GM08714 (cell line): ENCODE measurements around the gene ASIC4.

Source experiments
- H3K4me3 ChIP-seq: fragments of 200-500 bp; sonication (Bioruptor generic); 2 replicates; pipeline ENCODE4 v1.5.1; 2014; ENCODE audit warnings: mild to moderate bottlenecking, low read length, inconsistent platforms
- ZNF274 ChIP-seq: IDR thresholded peaks from 2 replicates; pipeline ENCODE4 v1.6.1; 2012; ENCODE audit warnings: mild to moderate bottlenecking, low read depth, low read length

ASIC4 gene

DNA sequence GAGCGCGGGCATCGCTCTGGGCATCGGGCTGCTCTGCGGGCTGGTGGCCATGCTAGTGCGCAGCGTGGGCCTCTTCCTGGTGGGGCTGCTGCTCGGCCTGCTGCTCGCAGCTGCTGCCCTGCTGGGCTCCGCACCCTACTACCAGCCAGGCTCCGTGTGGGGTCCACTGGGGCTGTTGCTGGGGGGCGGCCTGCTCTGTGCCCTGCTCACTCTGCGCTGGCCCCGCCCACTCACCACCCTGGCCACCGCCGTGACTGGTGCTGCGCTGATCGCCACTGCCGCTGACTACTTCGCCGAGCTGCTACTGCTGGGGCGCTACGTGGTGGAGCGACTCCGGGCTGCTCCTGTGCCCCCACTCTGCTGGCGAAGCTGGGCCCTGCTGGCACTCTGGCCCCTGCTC, 33.3 kb downstream of the ASIC4 start:
- no peak for TF ChIP-seq ZNF274
- H3K4me3 ChIP-seq, result no peak overlapping the region

DNA sequence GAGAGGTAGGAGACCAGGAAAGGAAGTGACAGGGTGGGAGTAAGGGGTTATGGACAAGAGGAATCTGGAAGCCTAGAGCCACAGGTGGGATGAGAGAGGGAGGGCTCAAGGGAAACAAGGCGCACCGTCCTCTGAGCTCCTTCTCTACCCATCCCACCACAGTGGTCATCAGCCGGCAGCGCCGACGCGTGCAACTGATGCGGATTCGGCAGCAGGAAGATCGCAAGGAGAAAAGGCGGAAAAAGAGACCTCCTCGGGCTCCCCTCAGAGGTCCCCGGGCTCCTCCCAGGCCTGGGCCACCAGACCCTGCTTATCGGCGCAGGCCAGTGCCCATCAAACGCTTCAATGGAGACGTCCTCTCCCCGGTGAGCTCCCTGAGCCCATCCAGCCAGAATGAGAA, 34.7 kb downstream of the ASIC4 start:
- no peak for TF ChIP-seq ZNF274

DNA sequence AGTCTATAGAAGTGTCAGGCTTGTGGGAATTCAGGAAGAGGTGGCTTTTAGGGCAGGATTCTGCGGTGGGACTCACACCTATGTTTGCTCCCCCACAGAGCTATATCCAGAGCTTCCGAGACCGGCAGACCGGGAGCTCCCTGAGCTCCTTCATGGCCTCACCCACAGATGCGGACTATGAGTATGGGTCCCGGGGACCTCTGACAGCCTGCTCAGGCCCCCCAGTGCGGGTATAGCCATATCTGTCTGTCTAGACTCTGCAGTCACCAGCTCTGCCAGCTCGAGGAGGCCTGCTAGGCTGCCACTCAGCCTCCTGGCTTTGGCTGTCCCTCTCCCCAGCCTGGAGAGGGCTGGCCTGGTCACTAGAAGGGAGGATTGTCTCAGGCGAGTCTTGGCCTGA, 35.3 kb downstream of the ASIC4 start:
- no peak overlapping the region for H3K4me3 ChIP-seq
- no peak for TF ChIP-seq ZNF274

More for the DNA sequence above, 34.7 kb downstream of the ASIC4 start:
- no peak overlapping the region for H3K4me3 ChIP-seq

DNA sequence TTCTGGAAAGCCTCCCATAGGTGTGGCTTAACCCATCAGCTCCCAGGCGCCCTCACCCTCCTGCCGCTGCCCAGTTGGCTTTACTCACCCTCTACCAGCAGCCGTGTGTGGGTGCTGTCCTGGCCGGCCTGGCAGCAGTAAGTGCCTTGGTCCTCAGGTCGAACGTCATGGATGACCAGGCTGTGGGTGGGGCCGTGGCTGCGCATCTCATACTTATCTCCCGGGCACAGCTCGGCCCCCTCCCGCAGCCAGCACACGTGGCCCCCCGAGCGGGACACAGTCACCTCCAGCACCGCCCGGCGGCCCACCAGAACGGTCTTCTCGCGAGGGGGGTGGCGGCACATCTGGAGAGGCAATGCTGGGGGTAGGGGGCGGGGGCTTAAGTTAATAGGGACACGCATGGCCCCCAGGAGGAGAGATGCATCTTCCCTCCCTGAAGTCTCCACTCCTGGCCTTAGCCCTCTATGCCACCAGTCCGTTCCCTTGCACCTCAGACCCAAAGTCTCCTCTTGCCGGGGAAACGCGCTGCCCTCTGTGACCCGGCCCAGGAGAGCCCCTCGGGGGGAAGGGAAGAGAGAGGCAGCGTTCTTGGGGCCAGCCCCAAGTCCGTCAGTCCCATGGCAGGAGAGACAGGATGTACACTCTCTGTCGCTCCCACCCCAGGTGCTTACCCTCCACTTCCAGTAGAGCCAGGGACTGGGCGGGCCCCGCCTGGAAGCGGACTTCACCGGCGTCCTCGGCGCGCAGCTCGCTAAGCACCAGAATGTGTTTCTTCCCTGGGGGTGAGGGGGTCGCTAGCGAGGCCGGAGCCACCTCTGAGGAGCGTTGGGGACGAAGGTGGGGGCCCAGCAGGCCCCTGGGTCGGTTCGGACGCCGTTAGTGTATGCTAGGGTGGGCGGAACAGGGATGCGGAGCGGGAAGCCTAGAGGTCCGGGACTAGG, 37.4 kb downstream of the ASIC4 start:
- peak overlapping the region; percentile 53; the same call in 1 of the 2 replicates for H3K4me3 ChIP-seq
- TF ChIP-seq ZNF274, result no peak

DNA sequence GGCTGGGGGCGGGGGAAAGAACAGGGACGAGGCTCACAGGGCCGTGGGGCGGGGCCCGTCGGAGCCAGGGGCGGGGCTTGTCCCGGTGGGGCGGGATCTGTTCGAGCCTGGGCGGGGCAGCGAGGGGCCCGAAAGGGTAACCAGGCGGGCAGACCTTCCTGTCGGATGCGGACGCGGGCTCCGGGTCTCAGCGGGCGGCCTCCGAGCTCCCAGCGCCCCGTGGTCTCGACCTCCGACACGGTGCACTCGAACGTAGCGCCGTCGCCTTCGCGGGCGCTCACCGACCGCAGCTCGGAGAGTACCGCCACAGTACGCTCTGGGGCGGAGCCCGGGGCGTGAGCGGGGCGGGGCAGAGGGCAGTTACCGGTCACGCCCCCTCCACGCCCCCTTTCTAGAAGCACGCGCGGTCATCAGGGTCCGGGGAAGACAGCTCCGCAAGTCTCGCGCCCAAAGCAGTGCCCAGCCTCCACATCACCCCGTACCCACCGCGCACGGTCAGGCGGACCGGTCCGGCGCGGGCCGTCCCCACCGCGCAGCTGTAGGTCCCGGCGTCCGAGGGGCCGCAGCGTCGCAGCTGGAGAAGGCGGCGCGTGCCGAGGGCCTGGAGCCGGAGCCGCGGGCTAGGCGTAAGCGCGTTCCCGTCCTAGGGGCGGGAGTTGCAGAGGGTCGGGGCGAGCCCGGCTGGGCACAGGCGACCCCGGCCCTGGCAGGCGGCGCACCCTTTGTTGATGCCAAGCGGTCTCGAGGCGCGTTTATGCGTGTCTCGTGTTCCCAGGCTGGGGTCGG, 38.3 kb downstream of the ASIC4 start:
- no peak for TF ChIP-seq ZNF274
- H3K4me3 ChIP-seq, result peak overlapping the region; percentile 53; the same call in 1 of the 2 replicates

DNA sequence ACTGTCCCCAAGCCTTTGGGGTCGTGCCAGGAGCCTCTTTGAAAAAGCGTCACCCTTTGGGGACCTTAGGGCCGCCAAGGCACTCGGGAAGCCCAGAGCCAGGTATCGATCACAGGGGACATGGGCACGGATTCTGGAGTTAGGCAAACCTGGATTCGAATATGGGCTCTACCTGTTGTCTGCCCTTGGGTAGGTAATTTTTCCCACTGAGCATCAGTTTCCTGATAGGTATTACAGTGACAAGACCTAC, 38.8 kb downstream of the ASIC4 start:
- no peak overlapping the region for H3K4me3 ChIP-seq

DNA sequence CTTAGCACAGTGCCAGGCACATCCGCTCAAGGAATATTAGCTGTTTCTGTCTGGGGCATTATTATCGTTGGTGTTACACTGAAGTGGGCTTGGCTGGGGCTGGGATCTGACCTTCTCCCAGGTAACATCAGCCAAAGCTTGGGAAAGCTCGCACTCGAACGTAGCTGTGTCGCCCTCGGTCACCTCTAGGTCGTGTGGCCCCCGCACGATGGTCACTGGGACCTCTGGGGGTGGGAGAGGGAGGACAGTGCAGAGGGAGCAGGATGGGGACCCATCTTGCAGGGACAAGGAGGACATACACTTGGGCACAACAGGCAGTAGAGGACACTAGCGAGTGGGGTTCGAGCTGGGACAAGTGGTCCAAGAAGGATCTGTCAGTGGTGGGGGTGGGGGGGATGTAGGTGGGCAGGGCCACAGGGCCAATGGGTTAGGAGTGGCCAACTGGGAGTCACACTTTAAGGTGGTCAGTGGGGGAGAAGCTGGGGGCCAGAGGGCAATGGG, 39.2 kb downstream of the ASIC4 start:
- no peak for TF ChIP-seq ZNF274
- H3K4me3 ChIP-seq, result no peak overlapping the region

More for the DNA sequence above, 38.8 kb downstream of the ASIC4 start:
- TF ChIP-seq ZNF274, result no peak

DNA sequence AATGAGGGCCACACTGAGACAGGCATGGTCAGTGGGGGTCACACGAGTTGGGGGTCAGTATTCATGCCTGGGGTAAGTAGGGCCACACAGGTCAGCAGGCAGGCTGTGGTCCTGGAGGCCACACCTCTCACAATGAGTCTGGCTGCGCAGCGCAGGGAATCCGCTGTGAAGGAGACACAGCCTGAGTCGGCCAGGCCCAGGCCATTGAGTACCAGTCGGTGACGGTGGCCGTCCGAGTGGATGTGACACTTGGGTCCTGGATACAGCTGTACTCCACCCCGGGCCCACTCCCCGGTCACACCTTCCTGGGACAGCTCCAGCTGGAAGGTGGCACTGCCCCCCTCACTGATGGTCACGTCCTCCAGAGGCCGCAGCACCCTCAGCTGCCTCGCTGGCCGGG, 40.1 kb downstream of the ASIC4 start:
- H3K4me3 ChIP-seq, result no peak overlapping the region
- no peak for TF ChIP-seq ZNF274

DNA sequence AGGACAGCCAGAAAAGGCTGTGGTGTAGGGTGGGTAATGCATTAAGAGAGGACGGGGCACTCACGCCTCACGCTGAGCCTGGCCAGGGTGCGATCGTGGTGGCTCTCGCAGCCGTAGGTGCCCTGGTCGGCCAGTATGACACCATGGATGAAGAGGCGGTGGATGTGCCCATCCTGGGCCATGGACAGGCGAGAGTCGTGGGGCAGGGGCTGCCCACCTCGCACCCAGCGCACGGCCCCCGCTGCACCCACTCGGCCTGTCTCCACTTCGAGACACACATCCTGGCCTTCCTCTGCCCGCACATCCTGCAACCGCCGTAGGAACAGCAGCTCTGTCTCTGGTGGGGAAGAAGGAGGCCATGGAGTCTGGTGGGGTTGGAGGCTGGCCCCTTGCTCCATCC, 41.7 kb downstream of the ASIC4 start:
- TF ChIP-seq ZNF274, result no peak
- no peak overlapping the region for H3K4me3 ChIP-seq

DNA sequence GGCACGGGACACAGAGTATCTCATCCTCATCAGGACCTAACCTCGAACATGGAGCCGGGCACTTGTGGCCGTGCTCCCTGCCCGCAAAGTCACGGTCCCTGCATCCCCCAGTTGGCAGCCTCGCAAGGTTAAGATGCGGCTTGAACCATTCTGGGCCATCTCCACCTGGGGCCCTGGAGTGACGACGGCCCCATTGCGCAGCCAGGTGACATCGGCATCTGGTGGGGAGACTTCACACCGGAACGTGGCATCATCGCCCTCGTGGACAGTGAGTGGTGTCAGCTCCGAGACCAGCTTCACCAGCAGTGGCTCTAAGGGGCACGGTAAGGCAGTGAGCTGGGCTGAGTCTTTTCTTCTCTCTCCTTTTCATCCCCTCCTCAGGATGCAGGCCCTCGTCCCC, 42.1 kb downstream of the ASIC4 start:
- no peak overlapping the region for H3K4me3 ChIP-seq
- no peak for TF ChIP-seq ZNF274

DNA sequence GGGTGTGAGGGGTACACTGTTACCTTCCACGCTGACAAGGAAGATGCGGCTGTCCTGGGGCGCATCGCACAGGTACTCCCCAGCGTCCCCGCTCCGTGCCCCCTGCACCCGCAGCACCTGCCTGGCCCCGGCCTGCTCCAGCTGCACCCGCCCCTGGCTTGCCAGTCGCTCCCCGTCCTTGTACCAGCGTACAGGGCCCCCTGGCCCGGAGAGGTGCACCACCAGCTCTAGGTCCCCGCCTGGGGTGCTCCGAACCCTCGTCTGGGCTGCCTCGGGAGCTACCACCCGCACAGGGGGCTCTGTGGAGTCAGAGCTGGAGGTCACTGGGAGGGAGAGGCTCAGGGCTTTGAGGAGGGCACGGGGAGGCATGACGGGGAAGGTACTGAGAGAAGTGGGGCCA, 43.0 kb downstream of the ASIC4 start:
- no peak for TF ChIP-seq ZNF274
- H3K4me3 ChIP-seq, result no peak overlapping the region

DNA sequence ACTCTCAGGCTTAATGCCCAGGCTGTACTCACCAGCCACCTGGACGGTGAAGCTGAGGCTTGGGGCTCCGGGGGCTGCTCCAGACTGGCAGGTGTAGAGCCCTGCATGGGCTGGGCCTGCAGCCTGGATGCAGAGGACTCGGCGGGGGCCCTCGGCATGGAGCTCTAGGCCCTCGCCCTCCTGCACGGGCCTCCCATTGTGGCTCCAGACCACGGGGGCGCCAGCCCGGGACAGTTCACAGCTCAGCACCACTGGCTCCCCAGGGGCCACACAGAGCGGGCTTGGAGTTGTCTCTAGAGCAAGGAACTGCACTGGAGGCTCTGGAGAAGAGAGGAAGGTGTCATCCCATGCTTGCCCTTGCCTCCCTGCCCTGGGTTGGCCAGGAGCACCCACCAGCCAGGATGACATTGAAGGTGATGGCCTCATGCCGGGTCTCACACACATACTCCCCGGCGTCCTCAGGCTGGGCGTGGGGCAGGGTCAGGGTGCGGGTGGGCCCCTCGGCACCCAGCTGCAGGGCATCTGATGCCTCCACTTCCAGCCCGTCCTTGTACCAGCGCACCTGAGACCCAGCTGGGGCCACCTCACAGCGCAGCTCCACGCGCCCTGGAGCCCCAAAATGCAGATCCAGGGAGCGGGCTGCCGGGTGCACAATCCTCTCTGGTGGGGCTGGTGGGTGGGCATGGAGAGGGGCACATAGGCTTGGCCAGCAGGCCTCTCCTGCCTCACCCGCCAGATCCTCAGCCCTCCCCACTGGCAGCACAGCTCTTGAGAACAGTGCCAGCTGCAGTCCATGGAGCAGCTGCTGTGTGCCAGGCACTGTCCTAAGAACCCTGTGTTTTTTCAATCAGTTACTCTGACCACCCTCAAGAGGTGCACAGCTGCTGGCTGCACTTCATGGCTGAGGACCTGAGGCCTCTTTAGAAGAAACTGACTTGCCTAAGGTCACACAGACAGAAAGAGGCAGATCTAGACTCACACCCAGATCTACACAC, 43.8 kb downstream of the ASIC4 start:
- TF ChIP-seq ZNF274, result no peak
- H3K4me3 ChIP-seq, result no peak overlapping the region

DNA sequence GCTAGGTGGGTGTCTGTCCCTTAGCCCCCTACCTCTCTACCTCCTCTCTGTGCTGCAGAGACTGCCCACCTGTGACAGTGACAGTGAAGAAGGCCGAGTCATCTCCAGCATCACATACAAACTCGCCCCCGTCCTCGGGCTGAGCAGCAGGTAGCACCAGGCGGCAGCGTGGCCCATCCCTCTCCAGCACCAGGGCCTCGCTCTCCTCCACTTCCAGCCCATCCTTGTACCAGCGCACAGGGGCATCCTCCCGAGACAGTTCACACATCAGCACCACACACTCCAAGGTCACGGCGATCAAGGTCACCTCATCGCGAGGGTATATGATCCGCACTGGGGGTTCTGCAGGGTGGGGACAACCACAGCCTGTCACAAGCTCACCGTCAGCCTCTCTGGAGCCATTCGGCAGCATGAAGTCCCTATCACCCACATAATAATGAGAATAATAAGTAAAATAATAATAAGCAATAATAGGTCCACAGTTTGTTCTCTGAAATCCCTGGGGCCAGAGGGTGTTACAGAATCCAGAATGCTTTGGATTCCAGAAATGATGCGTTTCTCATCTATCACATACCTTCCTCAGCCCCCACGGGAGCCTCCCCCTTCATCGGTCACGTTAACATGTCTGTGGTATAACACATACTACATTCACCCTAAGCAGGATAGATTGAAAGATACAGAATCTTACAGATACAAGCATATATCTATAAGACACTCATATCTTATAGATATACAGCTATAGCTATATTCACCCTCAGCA, 45.1 kb downstream of the ASIC4 start:
- H3K4me3 ChIP-seq, result no peak overlapping the region
- no peak for TF ChIP-seq ZNF274
